ENCODE measurements around the gene ZC3H13. TPM values are rescaled to one million over a fixed set of nuclear protein-coding genes. Genes with fewer than 3 reads are reported as not detected.

The ZC3H13 gene
- total RNA-seq, 1 experiment from 2014 or later = 61.9 TPM

- Histone ChIP-seq H3T11ph (ENCODE audit: low read length) (no peak overlapping the region), H2BK5ac (ENCODE audit: insufficient read length, low read length) (no peak overlapping the region)
Observed at GRCh38 chr13:45936621-45937020, 115.9 kb downstream of the ZC3H13 start.

More at GRCh38 chr13:45936621-45937020, 115.9 kb downstream of the ZC3H13 start:
- Histone ChIP-seq H3K27me3 (ENCODE audit: insufficient read depth, low read length) (no peaks in the 10 kb centered on the region), H3K56ac (ENCODE audit: insufficient read length, low read depth, low read length) (no peak overlapping the region), H4K8ac (replicated peaks; ENCODE audit: insufficient read length, low read depth, low read length) (no peak overlapping the region), H4K20me1 (ENCODE audit: control insufficient read depth, insufficient read depth, insufficient read length) (no peaks in the 10 kb centered on the region), H3K14ac (ENCODE audit: insufficient read depth, low read length) (no peak overlapping the region), H3K9ac (ENCODE audit: extremely low read depth, insufficient read length, low read length) (no peak overlapping the region), H3K18ac (ENCODE audit: insufficient read length, low read depth, low read length) (no peak overlapping the region), H3K9me3 (ENCODE audit: control insufficient read depth, low read depth, low read length) (no peaks in the 10 kb centered on the region), H3K79me2 (ENCODE audit: insufficient read depth, low read length) (0 out of 2 replicates have a peak, but pooled peaks cover 2% of the 10 kb centered on the region), H3K4me2 (ENCODE audit: insufficient read depth, insufficient read length, low read length) (no peak overlapping the region), H2BK120ac (ENCODE audit: low read depth, low read length, poor library complexity, severe bottlenecking) (no peak overlapping the region), H4K5ac (ENCODE audit: insufficient read length, low read depth, low read length) (no peak overlapping the region), H3K4me1 (ENCODE audit: insufficient read depth, low read length) (no peaks in the 10 kb centered on the region), H4K91ac (ENCODE audit: insufficient read length, low read depth, low read length) (no peak overlapping the region), H2BK12ac (ENCODE audit: insufficient read length, low read depth, low read length) (no peak overlapping the region), H2AK5ac (ENCODE audit: insufficient read length, low read length) (no peak overlapping the region), H2AFZ (ENCODE audit: low read length) (no peak overlapping the region), H2BK15ac (ENCODE audit: low read depth, low read length) (no peak overlapping the region), H2BK20ac (ENCODE audit: low read depth, low read length, poor library complexity, severe bottlenecking) (no peak overlapping the region), H3K23ac (ENCODE audit: insufficient read length, low read depth, low read length) (no peak overlapping the region), H3K23me2 (ENCODE audit: insufficient read length, low read depth, low read length, poor library complexity, severe bottlenecking) (no peaks in the 10 kb centered on the region), H3K79me1 (ENCODE audit: insufficient read depth, low read depth, low read length, poor library complexity, severe bottlenecking) (no peaks in the 10 kb centered on the region), H3K27ac (ENCODE audit: insufficient read length, low read depth, low read length) (no peak overlapping the region), H3K4ac (ENCODE audit: low read depth, low read length) (no peak overlapping the region)
- no peak for TF ChIP-seq CTCF (conservative IDR thresholded peaks at IDR 0.05)
- H3K27me3 Mint-ChIP-seq (ENCODE audit: low read depth) = peaks cover 4% of the 10 kb centered on the region; the same call in 1 of the 2 replicates
- H3K4me1 Mint-ChIP-seq = 0 out of 4 replicates have a peak, but pooled peaks cover 0 to 2% of the 10 kb centered on the region in 2 experiments
- no peak overlapping the region for H3K4me3 Mint-ChIP-seq
- no peak for DNase-seq
- H3K9me3 Mint-ChIP-seq = no peaks in the 10 kb centered on the region
- H3K36me3 Mint-ChIP-seq (ENCODE audit: insufficient read depth in 1 of 3, low read depth in 3 of 3) = 0 out of 7 replicates have a peak, but pooled peaks cover 0 to 1% (median 0%) of the 10 kb centered on the region in 3 experiments
- no peak overlapping the region for H3K27ac Mint-ChIP-seq
- no CpG with 5 or more reads among the region's 4 CpGs for WGBS (ENCODE audit: extremely low coverage, insufficient read length, low lambda C conversion rate)

Measured in H9 (cell line).